HTR-8/SVneo (cell line): ENCODE measurements around the gene TUT4.

Experiments used
- DNase-seq: peaks from one replicate; pipeline ENCODE4 v3.0.0; 2011; ENCODE audit warnings: low spot score, mixed read lengths; ENCODE audit not compliant: insufficient read length
- FAIRE-seq: peaks from 2 replicates; lab custom pipeline; 2011; peaks lifted over from hg19 to GRCh38; lab: Jason Lieb, UNC

TUT4 gene

GRCh38 chr1:52574594-52574993, 21.7 kb upstream of the TUT4 start:
- FAIRE-seq (peak; percentile 54), DNase-seq (peak; percentile 75)

- FAIRE-seq (no peak), DNase-seq (no peak)
Observed at GRCh38 chr1:52572387-52572786, 19.5 kb upstream of the TUT4 start.

GRCh38 chr1:52571783-52572182, 18.9 kb upstream of the TUT4 start:
- DNase-seq: no peak
- no peak for FAIRE-seq

- no peak for FAIRE-seq
- DNase-seq: no peak
Observed at GRCh38 chr1:52569449-52570210, 16.7 kb upstream of the TUT4 start.

- FAIRE-seq: no peak
- no peak for DNase-seq
Observed at GRCh38 chr1:52567943-52568342, 15.1 kb upstream of the TUT4 start.

- FAIRE-seq: no peak
- DNase-seq: no peak
Observed at GRCh38 chr1:52562766-52563165, 9.9 kb upstream of the TUT4 start.

- FAIRE-seq (no peak), DNase-seq (no peak)
Observed at GRCh38 chr1:52559875-52560274, 7.0 kb upstream of the TUT4 start.

GRCh38 chr1:52558941-52559340, 6.0 kb upstream of the TUT4 start:
- no peak for FAIRE-seq
- no peak for DNase-seq

- no peak for DNase-seq
Observed at GRCh38 chr1:52556641-52557360, 3.9 kb upstream of the TUT4 start.

GRCh38 chr1:52554756-52555155, 1.9 kb upstream of the TUT4 start:
- DNase-seq: no peak
- FAIRE-seq: no peak

More at GRCh38 chr1:52556641-52557360, 3.9 kb upstream of the TUT4 start:
- no peak for FAIRE-seq

- FAIRE-seq: no peak
Observed at GRCh38 chr1:52554267-52554640, 1.4 kb upstream of the TUT4 start.

GRCh38 chr1:52553362-52554266, 722 bp upstream of the TUT4 start:
- peak; percentile 71 for FAIRE-seq

More at GRCh38 chr1:52554267-52554640, 1.4 kb upstream of the TUT4 start:
- no peak for DNase-seq

GRCh38 chr1:52552236-52552504, 722 bp downstream of the TUT4 start:
- FAIRE-seq (no peak), DNase-seq (no peak)

More at GRCh38 chr1:52553362-52554266, 722 bp upstream of the TUT4 start:
- DNase-seq: peak; percentile 71

GRCh38 chr1:52551507-52552235, 1.2 kb downstream of the TUT4 start:
- no peak for DNase-seq

GRCh38 chr1:52550447-52550846, 2.4 kb downstream of the TUT4 start:
- no peak for FAIRE-seq
- DNase-seq: no peak

More at GRCh38 chr1:52551507-52552235, 1.2 kb downstream of the TUT4 start:
- no peak for FAIRE-seq

- DNase-seq (no peak), FAIRE-seq (no peak)
Observed at GRCh38 chr1:52549267-52549666, 3.6 kb downstream of the TUT4 start.

GRCh38 chr1:52546852-52547251, 6.0 kb downstream of the TUT4 start:
- DNase-seq (no peak), FAIRE-seq (no peak)

GRCh38 chr1:52544665-52545525, 8.0 kb downstream of the TUT4 start:
- no peak for DNase-seq

GRCh38 chr1:52542085-52542688, 10.7 kb downstream of the TUT4 start:
- no peak for FAIRE-seq
- DNase-seq: no peak

More at GRCh38 chr1:52544665-52545525, 8.0 kb downstream of the TUT4 start:
- no peak for FAIRE-seq
